Measurements from ENCODE around the gene CDH26.
"Not testable (repeated sequence)": the region's sequence is repeated elsewhere in the genome, so short reads cannot be mapped to it uniquely, and the experiment has no call there.

CDH26 gene

DNA sequence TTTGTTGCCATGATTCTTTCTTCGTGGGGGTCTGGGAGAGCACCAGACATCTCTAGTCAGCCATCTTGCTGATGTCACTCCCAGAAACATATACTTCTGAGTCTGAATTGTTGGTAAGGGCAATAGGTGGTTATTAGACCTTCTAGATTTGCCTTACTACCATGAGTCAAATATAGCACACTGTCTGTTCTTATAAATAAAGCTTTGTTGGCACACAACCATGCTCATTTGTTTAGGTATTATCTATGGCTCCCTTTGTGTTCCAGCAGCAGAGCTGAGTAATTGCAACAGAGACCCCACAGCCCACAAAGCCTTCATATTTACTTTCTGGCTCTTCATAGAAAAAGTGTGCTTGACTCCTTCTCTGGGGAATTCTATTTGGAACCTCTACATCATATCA lies 62.9 kb downstream of the CDH26 start:
- DNase-seq = no peak

DNA sequence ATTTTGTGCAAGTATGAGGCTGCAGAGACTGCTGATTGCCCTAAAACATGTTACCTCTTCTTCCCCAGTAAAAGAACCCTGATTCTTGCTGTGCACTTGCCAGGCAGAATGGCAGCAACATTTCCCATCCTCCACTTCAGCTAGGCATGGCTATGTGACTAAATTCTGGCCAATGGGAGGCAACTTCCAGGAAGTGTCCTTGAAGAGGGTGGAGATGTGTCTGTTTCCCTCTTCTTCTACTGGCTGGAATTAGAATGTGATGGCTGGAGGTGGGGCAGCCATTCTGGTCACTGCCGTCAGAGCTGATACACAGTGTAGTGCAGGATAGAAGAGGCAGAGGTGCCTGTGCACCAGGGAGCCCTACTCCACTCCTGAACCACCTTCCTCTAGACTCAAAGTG lies 64.6 kb downstream of the CDH26 start:
- DNase-seq = no peak

GRCh38 chr20:60024245-60024644 lies 66.0 kb downstream of the CDH26 start:
- DNase-seq = no peak

GRCh38 chr20:60024801-60025200 lies 66.6 kb downstream of the CDH26 start:
- no peak for DNase-seq

DNA sequence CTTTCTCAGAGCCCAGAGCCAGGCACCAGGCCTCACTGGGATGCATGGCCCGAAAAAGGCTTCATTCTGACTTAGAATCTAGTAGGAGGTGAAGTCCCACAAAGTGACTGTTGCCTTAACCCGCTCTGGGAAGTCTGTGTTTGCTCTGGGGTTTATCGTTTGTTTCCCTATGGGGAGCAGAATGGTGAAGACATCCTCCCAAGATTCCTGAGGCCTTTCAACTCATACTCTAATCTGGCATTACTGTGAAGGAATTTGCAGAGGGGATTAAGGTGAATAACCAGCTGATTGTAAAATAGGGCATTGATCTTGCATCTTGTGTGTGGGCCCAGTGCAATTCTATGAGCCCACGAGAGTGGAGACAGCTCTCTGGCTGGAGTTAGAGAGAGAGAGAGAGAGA lies 67.8 kb downstream of the CDH26 start:
- DNase-seq = no peak

DNA sequence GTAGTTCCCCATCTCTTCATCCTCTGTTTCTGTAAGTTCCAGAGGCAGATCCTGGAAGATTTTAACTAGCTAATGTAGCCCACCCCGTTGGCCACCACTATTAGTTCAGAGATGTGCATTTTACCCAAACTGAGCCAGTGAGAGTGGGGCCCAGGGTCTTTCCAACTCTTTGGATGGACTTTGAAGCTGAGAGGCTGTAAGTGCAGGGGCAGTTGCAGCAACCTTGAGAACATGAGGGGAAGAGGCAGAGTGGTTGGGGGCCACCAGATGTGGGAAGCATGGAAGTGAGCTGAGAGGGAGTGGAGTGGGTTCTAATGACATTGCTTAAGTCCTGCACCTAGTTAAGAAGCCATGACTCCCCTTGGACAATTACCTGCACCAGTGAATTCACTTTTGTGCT lies 72.2 kb downstream of the CDH26 start:
- DNase-seq = no peak

- no peak for DNase-seq
Observed at GRCh38 chr20:60031107-60031506, 72.9 kb downstream of the CDH26 start.

DNA sequence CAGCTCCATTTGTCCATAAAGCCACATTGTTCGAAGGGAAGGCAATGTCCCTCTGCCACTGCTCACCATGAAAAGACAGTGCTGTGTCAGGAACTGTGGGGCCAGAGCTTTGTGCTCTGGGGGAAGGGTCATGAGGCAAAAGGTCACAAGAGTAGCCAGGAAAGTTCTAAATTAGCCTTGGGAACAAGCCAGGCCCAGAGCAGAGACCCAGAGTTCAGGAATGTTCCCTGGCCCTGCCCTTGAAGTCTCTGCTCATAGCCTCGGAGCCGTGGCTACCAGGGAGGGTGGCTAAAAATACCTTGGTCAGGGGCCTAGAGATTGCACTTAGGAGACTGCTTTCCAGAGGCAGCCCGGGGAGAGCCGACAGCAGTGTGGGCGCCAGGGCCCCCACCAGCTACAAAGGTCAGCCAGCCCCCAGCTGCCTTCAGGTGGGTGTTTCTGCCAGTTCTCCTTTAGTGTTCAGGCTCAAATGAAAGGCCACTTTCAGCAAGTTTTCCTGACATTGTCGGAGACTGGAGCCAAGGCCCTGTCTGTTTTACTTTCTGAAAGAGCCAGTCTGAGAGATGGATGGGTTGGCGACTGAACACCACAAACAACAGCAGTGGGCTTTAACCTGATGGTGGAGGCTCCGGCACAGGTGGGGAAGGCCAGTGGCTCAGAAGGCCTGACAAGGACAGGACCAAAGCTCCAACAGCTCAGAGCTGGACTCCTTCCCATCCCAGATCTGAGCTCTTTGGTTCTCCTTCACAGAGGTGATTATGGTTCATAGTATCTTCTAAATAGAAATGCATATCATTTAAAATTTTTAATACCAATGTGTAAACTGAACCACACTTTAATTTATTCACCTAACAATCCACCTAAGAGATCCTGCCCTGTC lies 76.2 kb downstream of the CDH26 start:
- DNase-seq = no peak

DNA sequence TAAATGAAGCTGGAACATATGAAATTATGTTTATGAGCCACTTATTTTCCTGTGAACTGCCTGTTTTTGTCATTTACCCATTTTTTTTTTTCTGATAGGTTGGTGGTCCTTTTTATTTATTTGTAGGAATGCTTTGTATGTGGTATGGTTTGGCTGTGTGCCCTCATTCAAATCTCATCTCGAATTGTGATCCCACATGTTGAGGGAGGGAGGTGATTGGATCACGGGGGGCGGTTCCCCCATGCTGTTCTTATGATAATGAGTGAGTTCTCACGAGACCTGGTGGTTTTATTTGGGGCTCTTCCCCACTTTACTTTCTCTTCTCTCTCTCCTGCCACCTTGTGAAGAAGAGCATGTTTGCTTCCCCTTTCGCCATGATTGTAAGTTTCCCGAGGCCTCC lies 77.3 kb downstream of the CDH26 start:
- DNase-seq = no peak

- no peak for DNase-seq
Observed at GRCh38 chr20:60036346-60036745, 78.1 kb downstream of the CDH26 start.

- no peak for DNase-seq
Observed at GRCh38 chr20:60036746-60037499, 78.7 kb downstream of the CDH26 start.

- no peak for DNase-seq
Observed at GRCh38 chr20:60038400-60039008, 80.3 kb downstream of the CDH26 start.

DNA sequence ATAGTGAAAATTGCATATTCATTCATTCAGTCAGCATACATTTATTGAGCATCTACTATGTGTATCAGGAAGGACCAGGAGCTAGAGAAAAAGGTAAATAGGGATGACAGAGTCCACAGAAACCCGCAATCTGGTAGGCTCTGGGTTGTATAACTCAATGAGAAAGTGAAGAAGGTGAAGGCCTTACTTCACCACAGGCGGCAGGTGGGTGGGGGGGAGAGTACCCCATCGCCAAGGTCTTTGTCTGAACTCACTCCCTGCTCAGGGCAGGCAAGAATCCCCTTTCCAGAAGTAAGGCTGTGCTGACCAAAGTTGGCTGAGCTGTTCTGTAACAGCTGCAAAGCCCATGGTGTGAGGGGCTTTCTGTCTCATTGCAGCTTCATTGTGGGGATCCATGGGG lies 81.3 kb downstream of the CDH26 start:
- DNase-seq = no peak

GRCh38 chr20:60040471-60041162 lies 82.4 kb downstream of the CDH26 start:
- no peak for DNase-seq

GRCh38 chr20:60041436-60042165 lies 83.4 kb downstream of the CDH26 start:
- DNase-seq = not testable (repeated sequence)

DNA sequence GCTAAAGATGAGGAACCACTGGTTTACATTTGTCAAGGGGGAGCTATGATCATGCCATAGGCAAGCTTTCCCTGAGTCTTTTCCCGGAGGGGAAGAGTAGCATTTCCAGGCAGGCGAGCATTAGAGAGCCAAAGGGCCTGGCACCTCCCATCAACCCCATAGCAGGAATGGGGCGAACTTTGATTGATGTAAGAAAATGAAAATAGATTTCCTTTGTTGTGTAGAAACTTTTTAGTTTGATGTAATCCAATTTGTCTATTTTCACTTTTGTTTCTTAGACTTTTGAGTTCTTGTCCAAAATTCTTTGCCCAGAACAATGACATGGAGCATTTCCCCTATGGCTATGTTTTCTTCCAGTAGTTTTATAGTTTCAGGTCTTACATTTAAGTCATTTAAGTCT lies 85.2 kb downstream of the CDH26 start:
- no peak for DNase-seq

- no peak for DNase-seq
Observed at GRCh38 chr20:60046011-60046413, 87.8 kb downstream of the CDH26 start.

- DNase-seq = no peak
Observed at GRCh38 chr20:60046436-60046835, 88.2 kb downstream of the CDH26 start.

DNA sequence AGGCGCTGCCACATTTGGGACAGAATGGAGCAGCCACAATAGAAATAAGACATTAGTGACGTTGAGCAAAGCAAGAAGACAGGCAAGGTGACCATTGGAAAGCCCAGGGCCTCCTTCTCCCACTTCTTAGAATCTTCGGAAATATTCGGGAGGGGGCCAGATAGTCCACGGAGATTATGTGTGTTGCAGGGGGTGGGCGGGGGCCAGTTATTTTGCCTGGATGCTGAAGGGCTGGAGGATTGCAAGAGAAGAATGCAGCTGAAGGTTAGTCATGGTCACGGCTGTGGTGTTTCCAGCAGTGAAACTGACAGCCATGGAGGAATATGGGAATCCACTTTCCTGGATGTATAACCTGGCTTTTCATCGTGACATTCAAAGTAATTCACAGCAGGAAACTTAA lies 88.6 kb downstream of the CDH26 start:
- no peak for DNase-seq

GRCh38 chr20:60048634-60049521 lies 90.7 kb downstream of the CDH26 start:
- DNase-seq = no peak

GRCh38 chr20:60049601-60050000 lies 91.4 kb downstream of the CDH26 start:
- DNase-seq = no peak
